ENCODE measurements around the gene OXT.
A peak's percentile ranks its signal among the peaks of the same experiment; 100 is the strongest.

The OXT gene

GRCh38 chr20:3084986-3085360 is 13.6 kb downstream of the OXT start:
- Histone ChIP-seq H3K36me3 (ENCODE audit: insufficient read depth, low read length) (no peaks in the 10 kb centered on the region), H3K4me3 (ENCODE audit: low read length, poor library complexity, severe bottlenecking) (no peak overlapping the region), H3K9me2 (replicated peaks; ENCODE audit: low read depth, low read length) (no peaks in the 10 kb centered on the region), H3K27me3 (ENCODE audit: insufficient read depth, low read length, poor library complexity, severe bottlenecking) (no peaks in the 10 kb centered on the region), H3K4me1 (ENCODE audit: insufficient read depth, low read length, poor library complexity, severe bottlenecking) (peaks cover 21% of the 10 kb centered on the region), H3K4me2 (ENCODE audit: low read depth, low read length, poor library complexity, severe bottlenecking) (no peak overlapping the region), H4K20me1 (ENCODE audit: insufficient read depth, low read length, poor library complexity, severe bottlenecking) (no peaks in the 10 kb centered on the region), H3F3A (ENCODE audit: low read depth) (peaks cover 1% of the 10 kb centered on the region), H3K9ac (ENCODE audit: low read depth, low read length, poor library complexity, severe bottlenecking) (no peak overlapping the region), H3K79me2 (ENCODE audit: insufficient read depth, low read length) (no peaks in the 10 kb centered on the region), H2AFZ (ENCODE audit: low read length) (no peak overlapping the region), H3K9me3 (ENCODE audit: insufficient read depth, low read depth, low read length) (no peaks in the 10 kb centered on the region)
- TF ChIP-seq EZH2phosphoT487 (IDR thresholded peaks at IDR 0.05; ENCODE audit: borderline replicate concordance): no peak
- no peak for TF ChIP-seq CTCF (conservative IDR thresholded peaks at IDR 0.05; ENCODE audit: low read length)

- Histone ChIP-seq H3K9ac (ENCODE audit: low read depth, low read length, poor library complexity, severe bottlenecking) (no peak overlapping the region), H3K27me3 (ENCODE audit: insufficient read depth, low read length, poor library complexity, severe bottlenecking) (no peaks in the 10 kb centered on the region), H3K79me2 (ENCODE audit: insufficient read depth, low read length) (no peaks in the 10 kb centered on the region), H3K9me2 (replicated peaks; ENCODE audit: low read depth, low read length) (no peaks in the 10 kb centered on the region), H3K4me3 (ENCODE audit: low read length, poor library complexity, severe bottlenecking) (no peak overlapping the region), H4K20me1 (ENCODE audit: insufficient read depth, low read length, poor library complexity, severe bottlenecking) (no peaks in the 10 kb centered on the region), H3K9me3 (ENCODE audit: insufficient read depth, low read depth, low read length) (no peaks in the 10 kb centered on the region), H2AFZ (ENCODE audit: low read length) (no peak overlapping the region), H3K36me3 (ENCODE audit: insufficient read depth, low read length) (no peaks in the 10 kb centered on the region), H3K4me1 (ENCODE audit: insufficient read depth, low read length, poor library complexity, severe bottlenecking) (peaks cover 27% of the 10 kb centered on the region), H3K4me2 (ENCODE audit: low read depth, low read length, poor library complexity, severe bottlenecking) (no peak overlapping the region), H3F3A (ENCODE audit: low read depth) (peaks cover 8% of the 10 kb centered on the region)
- TF ChIP-seq EZH2phosphoT487 (IDR thresholded peaks at IDR 0.05; ENCODE audit: borderline replicate concordance) (no peak), CTCF (conservative IDR thresholded peaks at IDR 0.05; ENCODE audit: low read length) (no peak)
Observed at GRCh38 chr20:3085571-3086072, 14.2 kb downstream of the OXT start.

- Histone ChIP-seq H3K9me3 (ENCODE audit: insufficient read depth, low read depth, low read length) (no peaks in the 10 kb centered on the region), H3K4me3 (ENCODE audit: low read length, poor library complexity, severe bottlenecking) (no peak overlapping the region), H3K9ac (ENCODE audit: low read depth, low read length, poor library complexity, severe bottlenecking) (no peak overlapping the region), H3K4me1 (ENCODE audit: insufficient read depth, low read length, poor library complexity, severe bottlenecking) (peaks cover 50% of the 10 kb centered on the region), H3K27me3 (ENCODE audit: insufficient read depth, low read length, poor library complexity, severe bottlenecking) (no peaks in the 10 kb centered on the region), H3K36me3 (ENCODE audit: insufficient read depth, low read length) (no peaks in the 10 kb centered on the region), H3K79me2 (ENCODE audit: insufficient read depth, low read length) (no peaks in the 10 kb centered on the region), H3K4me2 (ENCODE audit: low read depth, low read length, poor library complexity, severe bottlenecking) (no peak overlapping the region), H4K20me1 (ENCODE audit: insufficient read depth, low read length, poor library complexity, severe bottlenecking) (no peaks in the 10 kb centered on the region), H3K9me2 (replicated peaks; ENCODE audit: low read depth, low read length) (no peaks in the 10 kb centered on the region), H2AFZ (ENCODE audit: low read length) (no peak overlapping the region), H3F3A (ENCODE audit: low read depth) (peaks cover 17% of the 10 kb centered on the region)
- no peak for TF ChIP-seq EZH2phosphoT487 (IDR thresholded peaks at IDR 0.05; ENCODE audit: borderline replicate concordance)
Observed at GRCh38 chr20:3088031-3088430, 16.6 kb downstream of the OXT start.

GRCh38 chr20:3090565-3090964 is 19.1 kb downstream of the OXT start:
- no peaks in the 10 kb centered on the region for H3K79me2 ChIP-seq (ENCODE audit: insufficient read depth, low read length)
- H3K4me1 ChIP-seq (ENCODE audit: insufficient read depth, low read length, poor library complexity, severe bottlenecking): peaks cover 67% of the 10 kb centered on the region
- H3K9me3 ChIP-seq (ENCODE audit: insufficient read depth, low read depth, low read length): no peaks in the 10 kb centered on the region
- H3F3A ChIP-seq (ENCODE audit: low read depth): peaks cover 24% of the 10 kb centered on the region
- H3K4me3 ChIP-seq (ENCODE audit: low read length, poor library complexity, severe bottlenecking): peak overlapping the region; percentile 14
- H4K20me1 ChIP-seq (ENCODE audit: insufficient read depth, low read length, poor library complexity, severe bottlenecking): no peaks in the 10 kb centered on the region
- H3K4me2 ChIP-seq (ENCODE audit: low read depth, low read length, poor library complexity, severe bottlenecking): peak overlapping the region; percentile 59
- H3K9me2 ChIP-seq (replicated peaks; ENCODE audit: low read depth, low read length): no peaks in the 10 kb centered on the region
- H3K27me3 ChIP-seq (ENCODE audit: insufficient read depth, low read length, poor library complexity, severe bottlenecking): no peaks in the 10 kb centered on the region
- no peaks in the 10 kb centered on the region for H3K36me3 ChIP-seq (ENCODE audit: insufficient read depth, low read length)
- TF ChIP-seq EZH2phosphoT487 (IDR thresholded peaks at IDR 0.05; ENCODE audit: borderline replicate concordance) (no peak), CTCF (conservative IDR thresholded peaks at IDR 0.05; ENCODE audit: low read length) (no peak)
- H2AFZ ChIP-seq (ENCODE audit: low read length): no peak overlapping the region
- H3K9ac ChIP-seq (ENCODE audit: low read depth, low read length, poor library complexity, severe bottlenecking): peak overlapping the region; percentile 70

Data from Loucy (cell line).